HG03342 (cell line): Measurements from ENCODE around the gene LDB2.

ENCODE experiments used
- ATAC-seq: cut with Tn5 transposase; IDR thresholded peaks from one replicate; pipeline ENCODE4 v1.9.1; 2021; ENCODE audit warnings: mild to moderate bottlenecking, moderate library complexity; ENCODE audit not compliant: unreplicated experiment

Gene LDB2

GRCh38 chr4:16516796-16517439 is 381.5 kb downstream of the LDB2 start:
- ATAC-seq, result no peak

GRCh38 chr4:16513876-16514275 is 384.6 kb downstream of the LDB2 start:
- ATAC-seq, result no peak

GRCh38 chr4:16508968-16509367 is 389.5 kb downstream of the LDB2 start:
- ATAC-seq, result no peak

DNA sequence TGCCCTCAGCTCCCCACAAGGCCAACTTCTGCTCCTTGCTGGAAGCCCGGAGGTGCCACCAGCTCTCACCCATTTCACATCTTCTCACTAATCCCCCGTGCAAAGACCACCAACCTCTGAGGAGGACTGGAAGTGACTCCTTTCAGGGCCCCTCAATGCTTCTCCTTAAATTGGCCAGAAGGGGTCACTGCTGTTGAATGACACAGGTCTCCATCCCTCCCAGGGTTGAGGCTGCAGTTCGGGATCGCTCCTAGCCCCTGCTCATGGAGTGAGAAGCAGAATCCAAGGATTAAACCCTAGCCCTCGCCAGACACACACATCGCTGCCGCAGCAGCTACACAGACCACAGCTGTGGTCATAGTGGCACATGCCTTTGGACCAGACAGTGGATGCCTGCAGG is 392.7 kb downstream of the LDB2 start:
- no peak for ATAC-seq

- ATAC-seq, result no peak
Observed at GRCh38 chr4:16505267-16505666, 393.2 kb downstream of the LDB2 start.

- no peak for ATAC-seq
Observed at GRCh38 chr4:16503421-16504100, 394.9 kb downstream of the LDB2 start.

DNA sequence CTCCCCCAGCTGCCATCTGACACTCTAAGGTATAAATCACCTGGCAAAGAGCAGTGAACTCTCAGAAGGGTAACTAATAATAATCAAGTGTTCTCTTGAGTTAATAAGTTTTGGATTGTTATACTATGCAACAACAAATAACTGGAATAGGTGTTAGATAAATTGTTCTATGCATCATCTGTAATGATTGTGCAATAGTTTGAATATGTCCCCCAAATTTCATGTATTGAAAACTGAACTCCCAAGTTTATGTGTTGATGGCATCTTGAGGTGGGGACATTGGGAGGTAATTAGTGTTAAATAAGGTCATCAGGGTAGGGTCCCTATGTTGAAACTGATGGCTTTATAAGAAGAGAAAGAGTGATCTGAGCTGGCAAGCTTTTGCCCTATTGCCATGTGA is 399.5 kb downstream of the LDB2 start:
- no peak for ATAC-seq

DNA sequence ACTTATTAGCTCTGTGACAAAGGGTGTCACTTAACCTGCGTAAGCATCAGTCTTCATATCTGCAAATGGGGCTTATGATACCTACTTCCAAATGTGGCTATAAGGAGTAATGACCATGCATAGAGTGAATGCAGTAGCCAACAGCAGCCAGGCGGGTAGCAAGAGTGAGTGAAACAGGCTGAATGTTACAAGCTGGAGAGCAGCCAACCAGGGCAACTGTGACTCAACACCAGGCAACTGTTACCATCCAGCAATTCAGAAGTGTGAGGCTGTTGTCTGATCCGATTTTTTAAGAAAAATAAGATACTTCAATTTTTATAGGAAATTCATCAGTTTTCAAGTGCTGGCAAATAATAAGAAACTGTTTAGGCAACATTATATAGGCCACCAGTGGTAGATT is 401.9 kb downstream of the LDB2 start:
- no peak for ATAC-seq

- ATAC-seq, result no peak
Observed at GRCh38 chr4:16492872-16493271, 405.6 kb downstream of the LDB2 start.

- ATAC-seq, result no peak
Observed at GRCh38 chr4:16489226-16489625, 409.2 kb downstream of the LDB2 start.

DNA sequence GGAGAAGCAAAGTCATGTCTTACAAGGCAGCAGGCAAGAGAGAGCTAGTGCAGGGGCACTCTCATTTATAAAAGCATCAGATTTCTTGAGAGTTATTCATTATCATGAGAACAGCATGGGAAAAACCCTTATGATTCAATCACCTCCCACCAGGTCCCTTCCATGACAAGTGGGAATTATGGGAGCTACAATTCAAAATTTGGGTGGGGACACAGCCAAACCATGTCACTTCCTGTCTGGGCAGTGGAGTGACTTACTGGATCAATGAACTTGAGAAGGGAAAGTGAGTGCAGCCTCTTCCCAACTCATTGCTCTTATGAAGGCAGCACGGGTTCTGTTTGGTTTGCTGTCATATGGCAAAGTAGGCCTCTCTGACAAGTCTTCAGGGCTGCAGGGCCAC is 410.4 kb downstream of the LDB2 start:
- no peak for ATAC-seq

- no peak for ATAC-seq
Observed at GRCh38 chr4:16484711-16485110, 413.7 kb downstream of the LDB2 start.

- ATAC-seq, result no peak
Observed at GRCh38 chr4:16483540-16483939, 414.9 kb downstream of the LDB2 start.

DNA sequence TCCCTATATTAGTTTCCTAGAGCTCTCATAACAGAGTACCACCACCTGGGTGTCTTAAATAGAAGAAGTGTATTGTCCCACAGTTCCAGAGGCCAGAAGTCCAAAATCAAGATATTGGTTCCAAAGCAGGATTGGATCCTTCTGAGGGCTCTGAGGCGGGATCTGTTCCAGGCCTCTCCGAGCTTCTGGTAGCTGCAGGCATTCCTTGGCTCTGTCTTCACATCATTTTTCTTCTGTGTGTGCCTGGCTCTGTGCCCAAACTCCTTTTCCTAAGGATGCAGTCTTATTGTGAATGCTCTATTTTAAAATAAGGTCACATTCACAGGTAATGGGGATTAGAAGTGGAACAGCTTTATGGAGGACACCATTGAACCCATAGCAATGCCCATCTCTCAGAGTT is 418.4 kb downstream of the LDB2 start:
- ATAC-seq, result no peak

DNA sequence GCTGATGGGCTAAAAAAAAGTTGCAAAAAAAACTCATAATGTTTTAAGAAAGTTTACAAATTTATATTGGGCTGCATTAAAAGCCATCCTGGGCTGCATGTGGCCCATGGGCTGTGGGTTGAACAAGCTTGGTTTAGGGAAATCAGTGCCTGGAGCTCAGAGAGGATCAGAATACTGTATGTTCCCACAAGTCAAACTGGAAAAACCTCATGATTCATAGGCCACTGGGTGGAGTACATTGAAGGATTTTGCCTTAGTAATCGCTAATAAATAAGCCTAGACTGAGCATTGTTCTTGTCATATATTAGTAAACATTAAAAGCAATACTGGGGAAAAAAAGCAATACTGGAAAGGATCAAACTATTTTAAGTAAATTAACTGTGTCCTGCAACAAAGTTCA is 425.9 kb downstream of the LDB2 start:
- no peak for ATAC-seq

GRCh38 chr4:16467061-16467460 is 431.4 kb downstream of the LDB2 start:
- no peak for ATAC-seq

DNA sequence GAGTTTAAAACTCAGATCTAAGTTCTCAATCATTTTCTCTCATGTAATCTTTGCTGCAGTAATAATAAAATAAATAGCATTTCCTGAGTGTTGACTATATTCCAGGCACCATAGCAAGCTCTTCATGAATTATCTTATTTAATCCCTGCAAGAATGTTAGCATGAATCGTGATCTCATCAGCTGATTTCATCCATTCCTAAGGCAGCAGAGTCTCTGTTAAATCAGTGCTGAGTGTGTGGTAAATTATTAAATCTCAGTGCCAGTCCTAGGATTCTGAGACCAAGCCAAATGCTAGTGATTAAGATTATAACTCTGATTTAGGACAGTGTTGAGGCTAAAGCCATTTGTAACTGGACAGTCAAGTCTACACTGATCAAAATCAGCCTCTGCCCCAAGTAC is 431.9 kb downstream of the LDB2 start:
- no peak for ATAC-seq

GRCh38 chr4:16464651-16465050 is 433.8 kb downstream of the LDB2 start:
- no peak for ATAC-seq

DNA sequence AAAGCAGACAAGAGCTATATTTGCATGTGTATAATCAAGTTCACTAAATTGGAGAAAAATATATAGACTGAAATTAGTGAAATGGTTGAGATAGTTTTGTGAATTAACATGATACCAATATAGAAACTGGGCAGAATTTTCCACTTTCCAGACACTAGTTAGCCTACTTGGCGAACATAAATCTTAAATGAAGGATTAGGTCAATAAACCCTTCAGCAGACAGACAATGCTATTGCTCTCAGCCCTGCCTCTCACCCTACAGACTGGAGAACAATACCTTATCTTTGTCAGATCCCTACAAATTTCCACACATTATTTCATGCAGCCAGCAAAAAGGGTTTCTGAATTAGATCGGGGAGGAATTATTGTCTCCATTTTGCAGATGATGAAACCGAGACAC is 435.8 kb downstream of the LDB2 start:
- no peak for ATAC-seq

GRCh38 chr4:16461362-16461761 is 437.1 kb downstream of the LDB2 start:
- no peak for ATAC-seq

GRCh38 chr4:16457944-16458343 is 440.5 kb downstream of the LDB2 start:
- ATAC-seq, result no peak
